ENCODE data around the gene KRTAP5-8.
"Not testable (repeated sequence)": the region's sequence is repeated elsewhere in the genome, so short reads cannot be mapped to it uniquely, and the experiment has no call there.

Gene KRTAP5-8
- total RNA-seq = 0 reads per million in 3 donors

- H3K27ac ChIP-seq (ENCODE audit: insufficient read depth, low read length, poor library complexity, severe bottlenecking); H3K4me1 ChIP-seq (ENCODE audit: control insufficient read depth, insufficient read depth, low read length, poor library complexity, severe bottlenecking); DNase-seq; H3K4me3 ChIP-seq (ENCODE audit: insufficient read depth, low read depth, low read length, poor library complexity, severe bottlenecking); H3K9me3 ChIP-seq (ENCODE audit: control insufficient read depth, low read length); H3K36me3 ChIP-seq (ENCODE audit: control insufficient read depth, insufficient read depth, low read length); H3K27me3 ChIP-seq (replicated peaks; ENCODE audit: control insufficient read depth, insufficient read depth, low read length, poor library complexity, severe bottlenecking): not testable (repeated sequence)
Measured at GRCh38 chr11:71537977-71538665, at the start of gene KRTAP5-8. TSS of gene KRTAP5-8 (plus strand) at chr11:71538025. CDS start at chr11:71538056, 31 bp downstream.

- Histone ChIP-seq H3K27me3 (replicated peaks; ENCODE audit: control insufficient read depth, insufficient read depth, low read length, poor library complexity, severe bottlenecking) (no peaks in the 10 kb centered on the region), H3K4me3 (ENCODE audit: insufficient read depth, low read depth, low read length, poor library complexity, severe bottlenecking) (no peak overlapping the region), H3K9me3 (ENCODE audit: control insufficient read depth, low read length) (no peaks in the 10 kb centered on the region), H3K36me3 (ENCODE audit: control insufficient read depth, insufficient read depth, low read length) (peaks cover 59% of the 10 kb centered on the region), H3K4me1 (ENCODE audit: control insufficient read depth, insufficient read depth, low read length, poor library complexity, severe bottlenecking) (no peaks in the 10 kb centered on the region), H3K27ac (ENCODE audit: insufficient read depth, low read length, poor library complexity, severe bottlenecking) (no peak overlapping the region)
- no peak for DNase-seq
Measured at GRCh38 chr11:71488681-71489270, 49.0 kb upstream of the KRTAP5-8 start.

- H3K4me3 ChIP-seq (ENCODE audit: insufficient read depth, low read depth, low read length, poor library complexity, severe bottlenecking) = no peak overlapping the region
- H3K27me3 ChIP-seq (replicated peaks; ENCODE audit: control insufficient read depth, insufficient read depth, low read length, poor library complexity, severe bottlenecking) = no peaks in the 10 kb centered on the region
- no peak overlapping the region for H3K27ac ChIP-seq (ENCODE audit: insufficient read depth, low read length, poor library complexity, severe bottlenecking)
- H3K4me1 ChIP-seq (ENCODE audit: control insufficient read depth, insufficient read depth, low read length, poor library complexity, severe bottlenecking) = no peaks in the 10 kb centered on the region
- no peaks in the 10 kb centered on the region for H3K9me3 ChIP-seq (ENCODE audit: control insufficient read depth, low read length)
- no peak for DNase-seq
- peaks cover 57% of the 10 kb centered on the region for H3K36me3 ChIP-seq (ENCODE audit: control insufficient read depth, insufficient read depth, low read length)
Measured at GRCh38 chr11:71489311-71490043, 48.3 kb upstream of the KRTAP5-8 start.

- Histone ChIP-seq H3K27ac (ENCODE audit: insufficient read depth, low read length, poor library complexity, severe bottlenecking) (no peak overlapping the region), H3K4me3 (ENCODE audit: insufficient read depth, low read depth, low read length, poor library complexity, severe bottlenecking) (no peak overlapping the region), H3K27me3 (replicated peaks; ENCODE audit: control insufficient read depth, insufficient read depth, low read length, poor library complexity, severe bottlenecking) (no peaks in the 10 kb centered on the region), H3K4me1 (ENCODE audit: control insufficient read depth, insufficient read depth, low read length, poor library complexity, severe bottlenecking) (no peaks in the 10 kb centered on the region), H3K9me3 (ENCODE audit: control insufficient read depth, low read length) (no peaks in the 10 kb centered on the region), H3K36me3 (ENCODE audit: control insufficient read depth, insufficient read depth, low read length) (peaks cover 55% of the 10 kb centered on the region)
- no peak for DNase-seq
Measured at GRCh38 chr11:71490044-71490730, 47.6 kb upstream of the KRTAP5-8 start.

GRCh38 chr11:71490731-71491390, 47.0 kb upstream of the KRTAP5-8 start:
- Histone ChIP-seq H3K27me3 (replicated peaks; ENCODE audit: control insufficient read depth, insufficient read depth, low read length, poor library complexity, severe bottlenecking) (no peaks in the 10 kb centered on the region), H3K27ac (ENCODE audit: insufficient read depth, low read length, poor library complexity, severe bottlenecking) (no peak overlapping the region), H3K4me3 (ENCODE audit: insufficient read depth, low read depth, low read length, poor library complexity, severe bottlenecking) (no peak overlapping the region), H3K36me3 (ENCODE audit: control insufficient read depth, insufficient read depth, low read length) (peaks cover 54% of the 10 kb centered on the region), H3K4me1 (ENCODE audit: control insufficient read depth, insufficient read depth, low read length, poor library complexity, severe bottlenecking) (no peaks in the 10 kb centered on the region), H3K9me3 (ENCODE audit: control insufficient read depth, low read length) (no peaks in the 10 kb centered on the region)
- no peak for DNase-seq

GRCh38 chr11:71491531-71491930, 46.3 kb upstream of the KRTAP5-8 start:
- no peak for DNase-seq
- no peak overlapping the region for H3K4me3 ChIP-seq (ENCODE audit: insufficient read depth, low read depth, low read length, poor library complexity, severe bottlenecking)
- peaks cover 56% of the 10 kb centered on the region for H3K36me3 ChIP-seq (ENCODE audit: control insufficient read depth, insufficient read depth, low read length)
- H3K27me3 ChIP-seq (replicated peaks; ENCODE audit: control insufficient read depth, insufficient read depth, low read length, poor library complexity, severe bottlenecking) = no peaks in the 10 kb centered on the region
- H3K4me1 ChIP-seq (ENCODE audit: control insufficient read depth, insufficient read depth, low read length, poor library complexity, severe bottlenecking) = no peaks in the 10 kb centered on the region
- H3K27ac ChIP-seq (ENCODE audit: insufficient read depth, low read length, poor library complexity, severe bottlenecking) = no peak overlapping the region
- H3K9me3 ChIP-seq (ENCODE audit: control insufficient read depth, low read length) = no peaks in the 10 kb centered on the region

- Histone ChIP-seq H3K9me3 (ENCODE audit: control insufficient read depth, low read length) (no peaks in the 10 kb centered on the region), H3K27me3 (replicated peaks; ENCODE audit: control insufficient read depth, insufficient read depth, low read length, poor library complexity, severe bottlenecking) (no peaks in the 10 kb centered on the region), H3K4me1 (ENCODE audit: control insufficient read depth, insufficient read depth, low read length, poor library complexity, severe bottlenecking) (no peaks in the 10 kb centered on the region), H3K36me3 (ENCODE audit: control insufficient read depth, insufficient read depth, low read length) (peaks cover 60% of the 10 kb centered on the region), H3K4me3 (ENCODE audit: insufficient read depth, low read depth, low read length, poor library complexity, severe bottlenecking) (no peak overlapping the region), H3K27ac (ENCODE audit: insufficient read depth, low read length, poor library complexity, severe bottlenecking) (no peak overlapping the region)
- no peak for DNase-seq
Measured at GRCh38 chr11:71491940-71492339, 45.9 kb upstream of the KRTAP5-8 start.

- Histone ChIP-seq H3K4me1 (ENCODE audit: control insufficient read depth, insufficient read depth, low read length, poor library complexity, severe bottlenecking) (no peaks in the 10 kb centered on the region), H3K9me3 (ENCODE audit: control insufficient read depth, low read length) (no peaks in the 10 kb centered on the region), H3K27ac (ENCODE audit: insufficient read depth, low read length, poor library complexity, severe bottlenecking) (no peak overlapping the region), H3K36me3 (ENCODE audit: control insufficient read depth, insufficient read depth, low read length) (peaks cover 79% of the 10 kb centered on the region), H3K4me3 (ENCODE audit: insufficient read depth, low read depth, low read length, poor library complexity, severe bottlenecking) (no peak overlapping the region), H3K27me3 (replicated peaks; ENCODE audit: control insufficient read depth, insufficient read depth, low read length, poor library complexity, severe bottlenecking) (no peaks in the 10 kb centered on the region)
- DNase-seq = no peak
Measured at GRCh38 chr11:71495286-71496230, 42.3 kb upstream of the KRTAP5-8 start.

- Histone ChIP-seq H3K9me3 (ENCODE audit: control insufficient read depth, low read length) (no peaks in the 10 kb centered on the region), H3K4me3 (ENCODE audit: insufficient read depth, low read depth, low read length, poor library complexity, severe bottlenecking) (no peak overlapping the region), H3K27me3 (replicated peaks; ENCODE audit: control insufficient read depth, insufficient read depth, low read length, poor library complexity, severe bottlenecking) (no peaks in the 10 kb centered on the region), H3K27ac (ENCODE audit: insufficient read depth, low read length, poor library complexity, severe bottlenecking) (no peak overlapping the region), H3K4me1 (ENCODE audit: control insufficient read depth, insufficient read depth, low read length, poor library complexity, severe bottlenecking) (no peaks in the 10 kb centered on the region), H3K36me3 (ENCODE audit: control insufficient read depth, insufficient read depth, low read length) (peaks cover 80% of the 10 kb centered on the region)
- no peak for DNase-seq
Measured at GRCh38 chr11:71496421-71496820, 41.4 kb upstream of the KRTAP5-8 start.

Measured in effector memory CD4-positive, alpha-beta T cell (primary cell).